ENCODE results near the gene GCLC.

The GCLC gene

DNA sequence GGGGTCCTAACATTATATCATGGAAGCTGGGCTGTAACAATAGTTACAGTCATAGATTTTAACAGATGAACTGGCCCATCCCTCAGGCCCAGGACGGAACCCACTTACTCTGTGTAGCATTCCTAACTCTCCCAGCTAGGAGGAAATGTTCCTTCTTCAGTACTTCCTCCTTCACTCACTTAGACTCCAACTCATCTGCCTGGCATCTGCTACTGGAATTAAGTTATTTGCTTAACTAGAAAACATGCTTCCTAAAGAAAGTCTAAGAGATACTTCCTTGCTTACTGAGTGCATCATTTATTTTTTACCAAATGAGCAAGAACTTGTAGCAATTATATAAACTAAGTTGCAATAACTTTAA, 20.5 kb downstream of the GCLC start:
- DNase-seq (ENCODE audit: low spot score) = peak; percentile 63

DNA sequence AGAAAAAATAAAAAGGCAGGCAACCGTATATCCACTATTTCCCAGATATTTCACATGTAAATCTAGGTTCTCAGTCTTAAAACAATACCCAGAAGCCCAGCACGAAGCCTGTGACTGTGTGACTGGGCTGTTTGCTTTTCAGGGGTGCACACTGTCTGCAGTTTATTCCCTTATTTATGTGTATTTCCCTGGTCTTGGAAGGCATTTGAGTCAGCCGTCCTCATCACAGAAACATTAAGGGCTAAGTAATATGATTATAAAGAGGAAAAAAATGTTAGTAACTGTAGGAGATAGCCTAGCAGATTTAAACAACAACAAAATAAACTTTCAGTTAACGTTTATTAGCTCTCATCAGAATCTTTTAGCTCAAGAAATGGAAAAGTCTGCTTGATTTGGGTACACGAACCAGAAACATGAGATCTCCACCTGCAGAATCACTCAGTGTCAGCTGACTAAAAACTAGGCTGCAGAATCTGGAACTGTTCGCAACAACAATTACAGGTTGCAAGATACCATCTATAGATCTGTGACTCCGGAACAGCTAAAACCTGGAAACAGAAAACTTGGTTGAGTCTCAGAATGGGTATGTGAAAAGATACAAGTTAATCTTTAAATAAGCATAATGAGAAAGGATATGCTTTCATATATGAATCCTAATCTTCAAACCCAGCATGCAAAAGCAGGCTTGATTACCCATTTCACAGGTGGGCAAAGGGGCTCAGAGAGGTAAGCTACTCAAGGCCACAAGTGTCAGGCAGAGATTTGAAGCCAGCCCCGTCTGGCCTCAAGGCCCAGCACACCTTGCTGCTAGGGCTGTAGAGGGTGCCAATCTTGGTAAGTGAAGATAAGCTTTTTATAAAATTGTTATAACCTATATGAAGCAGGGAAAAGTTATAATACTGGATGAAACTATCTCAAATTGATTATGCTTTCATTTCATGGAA, 21.1 kb downstream of the GCLC start:
- no peak for DNase-seq (ENCODE audit: low spot score)

DNA sequence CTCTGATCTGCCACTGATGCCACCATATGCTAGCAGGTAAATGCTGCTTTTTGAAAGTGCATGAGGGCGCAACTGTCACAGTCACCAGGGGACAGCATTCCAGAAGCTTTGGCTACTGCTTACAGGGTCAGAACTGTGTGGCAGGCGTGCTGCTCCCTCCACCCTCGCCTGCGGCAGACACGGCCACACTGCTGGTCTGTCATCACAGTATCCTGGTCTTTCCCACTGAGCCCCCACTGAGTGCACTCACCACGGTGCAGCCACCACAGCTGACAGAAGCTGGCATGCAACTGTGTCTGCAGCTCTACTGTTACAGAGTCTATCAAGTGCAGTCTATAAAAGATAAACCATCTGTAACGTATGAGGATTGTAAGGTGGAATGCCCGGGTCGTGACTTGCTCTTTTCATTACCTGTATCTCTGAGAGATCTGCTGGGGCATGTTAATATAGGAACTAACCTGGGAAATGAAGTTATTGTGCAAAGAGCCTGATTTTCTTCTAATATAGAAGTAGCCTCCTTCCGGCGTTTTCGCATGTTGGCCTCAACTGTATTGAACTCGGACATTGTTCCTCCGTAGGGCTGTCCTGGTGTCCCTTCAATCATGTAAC, 24.5 kb downstream of the GCLC start:
- DNase-seq (ENCODE audit: low spot score) = no peak

DNA sequence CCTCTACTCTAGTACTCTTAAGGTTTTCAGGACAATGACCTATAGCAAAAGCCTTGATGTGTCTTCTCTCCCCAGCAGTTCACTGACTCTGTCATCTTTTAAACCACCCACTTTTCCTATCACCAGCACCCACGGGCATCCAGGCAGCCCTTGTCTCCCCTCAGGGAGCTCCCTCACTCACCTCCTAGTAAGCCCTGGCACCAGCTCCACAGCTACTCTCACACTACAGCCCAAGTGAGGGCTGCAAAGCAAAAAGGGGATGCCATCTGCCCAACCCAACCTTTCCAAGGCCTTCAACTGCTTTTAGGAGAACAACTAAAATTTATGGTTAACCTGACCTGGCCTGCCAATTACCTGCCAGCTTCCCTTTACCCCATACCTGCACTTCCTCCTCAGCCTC, 26.0 kb downstream of the GCLC start:
- no peak for DNase-seq (ENCODE audit: low spot score)

DNA sequence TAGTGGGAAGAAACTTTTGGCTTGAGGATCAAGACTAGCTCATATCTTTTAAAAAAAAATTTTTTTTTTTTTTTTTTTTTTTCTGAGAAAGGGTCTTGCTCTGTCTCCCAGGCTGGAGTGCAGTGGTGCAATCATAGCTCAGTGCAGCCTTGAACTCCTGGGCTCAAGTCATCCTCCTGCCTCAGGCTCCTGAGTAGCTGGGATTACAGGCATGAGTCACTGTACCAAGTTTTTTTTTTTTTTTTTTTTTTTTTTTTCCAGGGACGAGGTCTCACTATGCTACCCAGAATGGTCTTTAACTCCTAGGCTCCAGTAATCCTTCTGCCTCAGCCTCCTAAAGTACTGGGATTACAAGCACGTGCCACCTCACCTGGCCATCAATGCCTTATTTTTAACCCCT, 27.9 kb downstream of the GCLC start:
- no peak for DNase-seq (ENCODE audit: low spot score)

DNA sequence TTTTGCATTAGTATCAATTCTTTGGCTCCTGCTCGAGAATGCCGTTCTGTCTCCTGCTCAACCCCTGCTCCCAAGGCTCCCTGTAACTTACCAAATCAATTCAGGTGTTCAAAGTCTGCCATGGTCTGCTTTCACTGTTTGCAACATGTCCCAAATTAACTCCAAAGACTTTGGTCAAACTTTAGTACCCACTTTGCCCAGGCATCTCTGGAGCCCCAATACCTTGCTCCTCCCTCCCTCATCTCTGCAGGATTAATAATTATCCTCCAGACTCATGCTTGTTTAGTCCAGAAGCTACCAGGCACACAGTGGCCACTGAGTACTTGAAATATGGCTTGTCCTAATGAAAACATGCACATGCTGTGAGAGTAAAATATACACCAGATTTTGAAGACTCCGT, 30.2 kb downstream of the GCLC start:
- no peak for DNase-seq (ENCODE audit: low spot score)

DNA sequence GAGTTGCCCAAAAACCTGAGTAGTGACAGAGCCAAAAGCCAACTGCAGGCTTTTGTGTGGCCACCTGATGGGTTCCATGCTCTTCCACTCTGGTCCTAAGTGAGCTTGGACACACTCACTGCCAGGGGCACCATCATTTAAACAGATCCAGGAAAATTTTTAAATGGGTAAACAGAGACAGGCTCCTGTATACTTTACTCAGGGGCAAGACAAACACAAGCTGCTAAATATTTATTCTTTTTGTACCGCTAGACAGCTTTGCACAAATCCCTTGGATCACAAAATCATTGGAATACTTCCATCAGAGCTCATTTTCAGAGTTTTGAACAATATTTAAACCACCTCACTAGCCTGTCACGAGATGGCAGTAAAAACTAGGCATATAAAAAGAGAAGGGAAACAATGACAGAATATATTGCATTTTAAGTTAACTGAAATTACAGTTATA, 31.4 kb downstream of the GCLC start:
- no peak for DNase-seq (ENCODE audit: low spot score)

DNA sequence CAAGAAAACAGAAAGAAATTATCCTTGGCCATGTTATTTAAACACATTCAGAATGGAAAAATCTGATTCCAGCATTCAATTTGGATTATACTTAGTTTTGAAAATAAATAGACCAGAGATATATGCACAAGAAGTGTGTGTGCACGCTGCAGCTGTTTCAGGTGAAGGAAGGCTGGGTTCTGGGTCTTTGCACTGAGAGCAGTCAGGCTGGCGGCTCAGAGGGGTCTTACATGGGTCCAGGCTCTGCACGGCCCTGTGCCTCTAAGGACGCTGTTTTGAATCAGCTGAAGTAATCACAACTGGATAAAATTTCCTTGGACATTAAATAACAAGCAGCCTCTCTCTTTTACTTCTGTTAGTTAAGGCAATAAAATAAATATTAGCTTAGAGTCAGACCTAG, 31.8 kb downstream of the GCLC start:
- no peak for DNase-seq (ENCODE audit: low spot score)

DNA sequence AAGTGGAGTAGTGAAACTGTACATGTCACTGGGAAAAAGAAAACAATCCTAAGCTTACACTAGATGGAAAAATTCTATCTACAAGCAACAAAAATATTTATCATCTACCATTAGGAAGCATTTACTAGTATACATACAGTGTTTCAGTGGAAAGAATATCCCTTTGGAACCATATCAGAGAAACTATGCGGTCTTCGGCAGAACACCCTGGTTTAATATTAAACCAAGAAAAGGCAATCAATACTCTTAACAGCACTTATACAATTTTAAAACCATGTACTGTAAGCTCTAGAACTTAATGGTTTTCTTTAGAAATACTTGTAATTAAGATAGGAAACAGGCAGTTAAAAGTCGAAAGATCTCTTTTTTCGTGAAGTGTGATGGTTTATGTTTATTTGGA, 32.3 kb downstream of the GCLC start:
- DNase-seq (ENCODE audit: low spot score) = no peak

DNA sequence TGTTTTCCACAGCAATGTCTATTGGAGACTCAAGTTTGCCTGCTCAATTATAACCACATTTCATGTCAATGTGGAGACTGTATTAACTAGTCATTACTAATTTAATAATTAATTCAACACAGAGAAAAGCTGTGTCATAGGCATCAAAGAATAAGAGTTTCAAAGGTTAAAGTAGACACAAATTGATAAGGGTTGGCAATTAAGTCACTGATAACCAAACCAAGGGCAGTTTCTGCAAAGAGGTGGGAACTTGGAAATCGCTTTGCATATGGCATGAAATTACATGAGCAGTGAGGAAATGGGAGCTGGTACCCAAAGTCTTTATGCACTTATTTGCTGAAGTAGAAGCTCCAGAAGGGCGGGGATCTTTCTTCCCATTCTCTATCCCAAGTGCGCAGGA, 34.2 kb downstream of the GCLC start:
- no peak for DNase-seq (ENCODE audit: low spot score)

DNA sequence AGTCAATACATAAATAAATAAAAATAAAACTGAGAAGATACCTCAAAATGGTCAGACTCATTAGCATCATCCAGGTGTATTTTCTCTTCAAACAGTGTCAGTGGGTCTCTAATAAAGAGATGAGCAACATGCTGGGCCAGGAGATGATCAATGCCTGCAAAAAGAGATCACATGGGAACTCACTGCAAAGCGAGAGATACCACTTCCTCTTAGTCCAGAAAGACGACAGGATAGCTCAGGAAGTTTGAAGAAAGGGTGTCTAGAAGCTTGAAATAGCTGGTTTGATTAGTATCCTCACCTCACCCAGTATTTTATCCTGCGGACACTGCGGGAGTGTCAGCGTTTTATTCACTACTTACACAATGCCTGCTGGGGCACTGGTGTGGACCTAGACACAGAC, 38.0 kb downstream of the GCLC start:
- DNase-seq (ENCODE audit: low spot score) = no peak

DNA sequence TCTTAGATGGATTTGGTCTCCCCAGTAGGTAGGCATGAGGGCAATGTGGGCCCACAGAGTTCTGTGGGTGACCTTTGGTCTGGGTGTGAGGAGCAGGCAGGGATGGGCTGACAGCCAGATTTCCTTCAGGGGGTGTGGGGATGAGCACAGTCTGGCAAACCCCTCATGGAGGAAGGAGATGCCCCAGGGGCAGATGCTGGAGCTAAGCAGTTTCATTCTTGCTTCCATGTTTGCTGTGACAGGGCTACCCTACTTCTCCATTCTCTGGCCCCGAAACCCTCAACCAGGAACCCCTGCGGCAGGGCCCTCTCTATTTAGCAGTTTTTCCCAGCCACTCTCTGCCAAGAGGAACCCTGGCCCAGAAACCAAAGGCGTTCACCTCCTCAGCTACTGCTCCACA, 40.4 kb downstream of the GCLC start:
- no peak for DNase-seq (ENCODE audit: low spot score)

DNA sequence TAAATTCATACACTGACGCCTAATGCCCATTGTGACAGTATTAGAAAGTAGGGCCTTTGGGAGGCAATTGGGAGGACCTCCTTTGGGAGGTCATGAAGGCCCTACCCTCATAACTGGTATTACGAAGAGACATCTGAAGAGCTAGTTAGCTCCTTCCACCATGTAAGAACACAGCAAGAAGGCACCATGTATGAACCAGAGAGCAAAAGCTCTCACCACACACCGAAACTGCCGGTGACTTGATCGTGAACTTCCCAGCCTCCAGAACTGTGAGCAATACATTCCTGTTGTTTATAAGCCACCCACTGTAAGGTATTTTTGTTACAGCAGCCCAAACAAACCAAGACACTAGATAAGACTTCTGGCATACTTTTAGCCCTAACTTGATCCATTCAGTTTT, 41.8 kb downstream of the GCLC start:
- DNase-seq (ENCODE audit: low spot score) = no peak

DNA sequence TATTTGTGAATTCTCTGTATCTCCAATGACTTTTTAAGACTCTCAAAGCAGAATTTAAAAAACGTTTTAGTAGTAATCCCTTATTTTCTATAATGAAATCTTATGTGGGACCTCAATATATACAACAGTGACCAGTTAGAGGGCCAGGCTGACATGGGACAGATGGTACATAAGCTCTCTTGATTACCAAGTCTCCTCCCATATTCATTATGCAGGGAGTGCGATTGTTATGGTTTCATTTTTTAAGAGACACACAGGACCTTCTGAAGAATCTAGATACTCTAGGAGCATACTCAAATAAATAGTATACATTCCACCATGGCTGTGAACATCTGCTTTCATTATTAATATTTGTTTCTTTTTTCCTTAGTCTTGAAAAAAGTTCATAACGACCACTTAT, 43.5 kb downstream of the GCLC start:
- no peak for DNase-seq (ENCODE audit: low spot score)

DNA sequence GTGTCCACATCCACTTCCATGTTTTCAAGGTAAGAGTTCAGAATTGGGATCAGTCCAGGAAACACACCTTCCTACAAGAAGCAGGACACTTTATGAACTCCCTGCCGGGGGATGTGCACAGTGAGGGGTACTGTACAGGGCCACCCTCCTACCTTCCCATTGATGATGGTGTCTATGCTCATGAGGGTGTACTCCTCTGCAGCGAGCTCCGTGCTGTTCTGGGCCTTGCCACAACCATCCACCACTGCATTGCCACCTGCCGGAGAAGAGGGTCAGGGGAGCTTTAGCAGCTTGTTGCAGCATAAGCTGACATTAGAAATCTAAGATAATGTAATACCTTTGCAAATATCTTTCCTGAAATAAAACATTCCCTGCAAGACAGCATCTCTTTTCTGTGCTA, 44.8 kb downstream of the GCLC start:
- DNase-seq (ENCODE audit: low spot score) = no peak

DNA sequence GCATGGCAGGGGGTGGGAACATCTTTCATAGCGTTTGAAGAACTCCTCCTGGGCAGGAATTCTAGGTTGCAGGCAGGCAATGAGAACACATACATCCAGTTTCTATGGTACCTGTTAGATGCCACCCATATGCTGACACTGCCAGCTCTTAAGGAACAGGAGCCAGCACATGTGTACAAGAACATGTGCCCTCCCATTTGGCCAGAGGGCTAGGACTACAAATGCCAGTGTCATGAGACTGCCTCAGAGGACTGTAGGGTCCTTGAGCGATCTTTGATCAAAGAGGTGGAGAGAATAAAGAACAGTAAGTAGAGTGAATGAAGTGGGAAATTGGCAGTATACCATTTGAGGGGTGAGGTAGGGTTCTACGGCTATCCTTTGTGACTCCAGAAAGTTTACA, 45.8 kb downstream of the GCLC start:
- DNase-seq (ENCODE audit: low spot score) = no peak

DNA sequence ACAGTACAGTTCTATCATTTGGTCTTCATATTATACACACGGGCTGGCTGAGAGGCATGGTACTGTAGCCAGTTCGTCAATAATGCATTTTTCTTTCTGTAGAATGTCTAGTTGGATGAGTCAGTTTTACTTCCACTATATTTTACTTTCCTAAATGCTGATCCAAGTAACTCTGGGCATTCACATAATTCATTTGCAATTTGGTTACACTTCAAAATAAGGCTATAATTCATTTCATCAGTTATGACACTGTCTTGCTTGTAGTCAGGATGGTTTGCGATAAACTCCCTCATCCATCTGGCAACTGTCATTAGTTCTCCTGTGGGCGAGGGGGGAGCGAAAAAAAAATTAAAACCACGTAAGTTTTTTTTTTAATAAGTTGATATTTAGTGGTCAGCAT, 46.3 kb downstream of the GCLC start:
- no peak for DNase-seq (ENCODE audit: low spot score)

DNA sequence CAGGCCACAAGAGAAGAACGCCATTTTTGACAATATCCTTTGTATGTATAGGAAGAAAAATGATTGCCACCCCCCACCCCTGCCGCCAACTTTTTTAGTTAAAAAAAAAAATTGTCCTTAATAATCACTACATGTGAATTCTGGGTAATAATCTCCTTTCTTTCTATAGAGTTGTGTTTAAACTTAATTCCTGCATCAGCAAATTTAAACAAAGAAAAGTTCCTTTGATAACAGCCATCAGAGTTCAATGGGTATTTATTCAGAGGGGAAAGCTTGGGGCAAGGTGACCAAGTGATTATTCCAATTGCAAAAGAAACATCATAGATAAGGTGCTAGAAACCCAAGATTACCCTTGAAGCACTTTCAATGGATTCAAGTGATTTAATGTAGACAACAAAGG, 47.0 kb downstream of the GCLC start:
- no peak for DNase-seq (ENCODE audit: low spot score)

DNA sequence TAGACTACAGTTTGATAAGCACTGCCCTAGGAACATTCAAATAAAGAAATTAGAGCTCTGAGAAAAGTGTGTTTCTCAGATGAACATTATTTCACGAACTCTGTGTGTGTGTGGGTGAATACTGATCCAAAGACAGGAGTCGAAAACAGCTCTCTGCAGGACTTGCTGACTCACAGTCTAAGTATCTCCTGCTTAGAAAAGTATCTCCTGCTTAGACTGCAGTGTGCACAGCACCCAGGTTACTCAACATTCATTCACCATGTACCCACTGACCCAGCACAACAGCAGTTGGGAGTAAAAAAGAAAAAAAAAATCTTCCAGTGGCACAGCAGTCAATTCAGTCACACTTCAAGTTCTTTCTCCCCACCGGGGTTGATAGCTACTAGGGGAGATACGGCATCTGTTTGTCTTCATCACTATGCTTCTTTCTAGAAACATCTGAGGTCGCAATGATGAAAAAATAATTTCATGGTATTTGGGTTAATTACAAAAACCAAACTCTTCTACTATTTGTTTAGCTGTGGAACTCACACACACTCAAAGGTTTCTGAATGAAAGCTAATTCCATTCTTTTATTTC, 48.0 kb downstream of the GCLC start:
- peak; percentile 66 for DNase-seq (ENCODE audit: low spot score)

DNA sequence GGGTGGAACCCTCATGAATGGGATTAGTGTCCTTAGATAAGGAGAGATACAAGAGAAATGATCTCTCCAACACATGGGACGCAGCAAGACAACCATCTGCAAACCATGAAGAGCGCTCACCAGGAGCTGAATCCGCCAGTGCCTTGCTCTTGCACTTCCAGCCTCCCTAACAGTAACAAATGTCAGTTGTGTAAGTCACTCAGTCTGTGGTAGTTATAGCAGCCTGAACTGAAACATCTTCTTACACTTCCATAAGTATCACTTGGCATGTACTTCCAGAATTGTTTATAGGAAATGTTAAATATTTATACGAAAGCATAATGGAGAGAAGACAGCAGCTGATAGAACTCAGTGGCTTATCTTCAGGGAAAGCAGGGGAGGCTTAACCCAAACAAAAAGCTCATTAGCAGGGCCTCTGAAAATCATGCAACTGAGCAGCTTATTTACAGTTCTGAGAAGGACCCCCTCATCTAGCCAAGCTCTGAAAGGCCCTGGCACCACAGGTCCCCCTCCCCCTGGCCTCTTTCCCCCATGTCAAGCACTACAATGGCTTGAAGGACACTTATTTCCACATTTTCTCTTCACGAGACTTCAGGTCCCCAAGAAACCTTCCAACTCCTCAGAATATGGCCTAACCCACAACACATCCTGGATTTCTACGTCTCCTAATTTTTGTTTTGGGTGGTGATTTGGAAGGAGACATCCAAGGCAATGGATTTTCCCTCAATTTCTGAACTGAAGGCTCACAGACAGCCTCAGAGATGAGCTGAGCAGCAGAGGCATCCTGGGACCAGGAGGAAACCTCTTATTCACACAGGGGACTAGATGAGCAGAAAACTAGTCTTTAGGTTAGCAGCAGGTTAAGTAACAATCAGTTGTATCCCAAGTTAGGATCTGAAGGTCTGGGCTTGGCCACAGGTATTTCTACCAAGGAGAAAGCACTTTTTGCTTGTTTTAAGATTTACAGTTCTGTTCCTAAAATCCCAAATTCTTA, 49.1 kb downstream of the GCLC start:
- DNase-seq (ENCODE audit: low spot score) = no peak

DNA sequence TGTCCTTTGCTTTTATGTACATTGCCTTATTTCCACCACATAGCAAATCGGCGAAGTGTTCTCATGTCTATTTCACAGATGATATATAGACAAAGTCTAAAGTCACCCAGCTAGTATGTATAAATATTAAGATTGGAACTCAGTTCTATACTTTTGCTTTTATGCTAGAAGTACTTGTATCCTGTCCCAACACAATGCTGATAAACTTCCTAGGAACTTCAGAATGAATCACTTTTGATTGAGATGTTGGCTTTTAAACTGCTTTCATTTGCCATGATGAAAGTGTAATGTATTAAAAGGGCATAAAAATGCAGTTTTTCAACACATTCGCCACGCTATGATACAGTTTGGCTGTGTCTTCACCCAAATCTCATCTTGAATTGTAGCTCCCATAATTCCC, 50.8 kb downstream of the GCLC start:
- no peak for DNase-seq (ENCODE audit: low spot score)

DNA sequence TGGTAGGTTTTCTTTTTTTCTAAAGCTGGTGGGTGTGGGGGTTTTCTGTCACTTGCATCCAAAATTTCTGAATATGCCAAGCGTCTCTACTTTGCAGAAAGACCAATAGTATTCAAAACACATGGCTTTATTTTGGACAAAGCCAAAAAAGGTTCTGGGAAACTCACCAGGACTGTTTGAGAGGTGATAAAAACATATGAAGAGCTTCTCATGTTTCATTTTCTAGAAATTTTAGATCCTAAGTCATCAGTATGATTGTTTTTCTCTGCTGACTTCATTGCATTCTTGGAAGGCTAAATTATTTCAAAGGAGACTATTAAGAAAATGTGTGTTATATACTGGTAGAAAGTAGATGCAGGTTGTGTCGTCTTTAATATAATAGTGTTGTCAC, 51.3 kb downstream of the GCLC start:
- no peak for DNase-seq (ENCODE audit: low spot score)
